Left lung (tissue), 10 donors: ENCODE results near the gene TCF19. TPM values are rescaled to one million over a fixed set of nuclear protein-coding genes. Genes with fewer than 3 reads are reported as not detected.

Experiments used
- ATAC-seq: fragments of 200-7000 bp; cut with Tn5 transposase; one replicate; pipeline ENCODE4 v1.9.1; 2020; ENCODE audit warnings: moderate library complexity
- DNase-seq, 4 donors: peaks; one replicate each; pipeline ENCODE4 v3.0.0-alpha.2; 2013 to 2020
- H3K27ac ChIP-seq, 2 donors: fragments of 200-600 bp; sonication (generic) in 1 of 2; one replicate each; pipeline versions ENCODE4 v1.5.0 to v1.8.0; 2020 to 2021
- H3K27me3 ChIP-seq, 2 donors: fragments of 200-600 bp; sonication (generic) in 1 of 2; one replicate each; pipeline versions ENCODE4 v1.5.0 to v1.8.0; 2020 to 2021
- H3K36me3 ChIP-seq, 2 donors: fragments of 200-600 bp; sonication (generic) in 1 of 2; one replicate each; pipeline versions ENCODE4 v1.5.0 to v1.8.0; 2020 to 2021
- H3K4me1 ChIP-seq, 2 donors: fragments of 200-600 bp; one replicate each; pipeline ENCODE4 v1.8.0; 2021
- H3K4me3 ChIP-seq, 2 donors: fragments of 200-600 bp; sonication (generic) in 1 of 2; one replicate each; pipeline versions ENCODE4 v1.5.0 to v1.8.0; 2020 to 2021; ENCODE audit warnings: mild to moderate bottlenecking in 1 of 2
- H3K9me3 ChIP-seq, 2 donors: fragments of 200-600 bp; sonication (generic) in 1 of 2; one replicate each; pipeline versions ENCODE4 v1.5.0 to v1.8.0; 2020 to 2021
- CTCF ChIP-seq, 2 donors: fragments of 200-600 bp; sonication (generic) in 1 of 2; IDR thresholded peaks; one replicate each; pipeline versions ENCODE4 v1.5.0 to v1.8.0; 2021; ENCODE audit warnings: antibody characterized with exemption in 2 of 2
- intact Hi-C, 2 donors: fragments of 100-400 bp; cut with DNase I; formaldehyde crosslinking; loops; one replicate each; pipeline versions ENCODE4 v1.11.2 to v1.14.2; 2022
- polyA plus RNA-seq, 6 donors: library from polyadenylated mRNA; unstranded; fragments of 120-200 nt; gene quantifications; one replicate each; pipeline ENCODE4 v1.2.1, GENCODE V29; 2013; ENCODE audit not compliant: insufficient read length in 6 of 6
- total RNA-seq, 2 donors: library from RNA; stranded (reverse); fragmentation: NEBNext Ultra II Directional; extraction: Animal tissue kit (Norgen Biotek cat#: 25700); gene quantifications; one replicate each; pipeline ENCODE4 v1.2.1, GENCODE V29; 2021
- donor health status: DM: no; HTN: yes; CAD: no.
- donor health status: DM: no; HTN: no; CAD: no.

The TCF19 gene
- total and polyA plus RNA-seq, 8 donors = 15.8 to 26.4 (median 18.2) TPM

DNA sequence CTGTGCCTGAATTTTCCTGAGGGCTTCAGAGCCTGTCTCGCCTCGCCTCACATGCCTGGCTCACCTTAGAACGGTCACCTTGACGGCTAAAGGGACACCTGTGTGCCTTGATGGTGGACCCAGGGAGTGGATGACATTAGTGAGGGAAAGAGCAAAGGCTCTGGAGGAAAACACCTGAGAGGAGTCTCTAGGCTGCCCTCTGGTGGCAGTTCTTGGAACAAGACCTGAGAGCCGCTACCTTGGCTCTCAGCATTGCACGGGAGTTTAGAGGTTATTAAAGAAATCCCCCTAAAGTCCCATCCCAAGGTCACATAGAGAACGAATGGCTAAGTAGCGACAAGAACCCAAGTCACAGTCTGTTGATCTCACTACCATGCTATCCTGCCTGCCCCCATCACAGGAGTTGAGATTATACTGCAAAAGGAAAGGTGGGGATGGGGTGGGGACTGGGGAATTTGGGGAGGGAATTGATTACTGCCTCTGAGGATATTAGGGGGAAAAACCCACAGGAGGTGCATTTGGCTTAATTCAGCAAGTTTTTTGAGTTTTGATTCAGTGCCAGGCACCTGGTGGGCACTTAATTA is 30.2 kb upstream of the TCF19 start:
- H3K27me3 ChIP-seq = no peaks in the 10 kb centered on the region
- intact Hi-C loops = no loop called here

GRCh38 chr6:31129130-31129529 is 29.3 kb upstream of the TCF19 start:
- no peak for DNase-seq
- Histone ChIP-seq H3K9me3 (no peaks in the 10 kb centered on the region), H3K4me3 (no peak overlapping the region), H3K27ac (no peak overlapping the region), H3K27me3 (no peaks in the 10 kb centered on the region), H3K4me1 (peaks cover 0 to 11% of the 10 kb centered on the region in 2 donors), H3K36me3 (no peaks in the 10 kb centered on the region)
- intact Hi-C loops = no loop called here
- no peak for ATAC-seq
- no peak for TF ChIP-seq CTCF (IDR thresholded peaks at IDR 0.05)

More for the DNA sequence above, 30.2 kb upstream of the TCF19 start:
- TF ChIP-seq CTCF (IDR thresholded peaks at IDR 0.05) = peak; percentile 87 to 90
- H3K36me3 ChIP-seq = no peaks in the 10 kb centered on the region
- peaks cover 0 to 13% of the 10 kb centered on the region in 2 donors for H3K4me1 ChIP-seq
- H3K9me3 ChIP-seq = no peaks in the 10 kb centered on the region
- H3K27ac ChIP-seq = no peak overlapping the region
- peak in 2 of 4 donors; percentile 27 to 54 for DNase-seq
- ATAC-seq = peak; percentile 74
- H3K4me3 ChIP-seq = no peak overlapping the region

- H3K9me3 ChIP-seq = no peaks in the 10 kb centered on the region
- H3K36me3 ChIP-seq = no peaks in the 10 kb centered on the region
- H3K4me1 ChIP-seq = no peaks in the 10 kb centered on the region
- intact Hi-C loops = loop anchor here in 1 of 2 donors (10.0 kb wide), 1 partner anchor 64 kb away; no protein-coding TSS in a partner anchor
- no peaks in the 10 kb centered on the region for H3K27me3 ChIP-seq
- TF ChIP-seq CTCF (IDR thresholded peaks at IDR 0.05) = no peak
- H3K27ac ChIP-seq = no peak overlapping the region
- no peak overlapping the region for H3K4me3 ChIP-seq
- DNase-seq = no peak
- ATAC-seq = no peak
Observed at GRCh38 chr6:31130751-31131150, 27.6 kb upstream of the TCF19 start.

DNA sequence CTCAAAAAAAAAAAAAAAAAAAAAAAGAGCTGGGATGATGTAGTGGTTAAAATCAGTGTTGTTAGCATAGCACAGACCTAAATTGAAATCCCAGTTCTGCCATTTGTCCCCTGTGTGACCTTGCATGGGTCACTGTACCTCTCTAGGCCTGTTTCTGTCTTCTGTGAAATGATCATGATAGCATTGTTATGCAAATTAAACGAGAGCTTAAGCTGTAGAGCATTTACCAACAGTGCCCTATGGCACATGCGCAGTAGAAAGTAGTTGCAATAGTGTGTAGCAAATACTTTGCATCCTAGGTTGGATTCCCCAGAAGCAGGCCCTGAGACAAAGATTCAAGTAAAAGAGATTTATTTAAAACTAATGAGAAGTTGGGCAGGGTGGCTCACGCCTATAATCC is 26.8 kb upstream of the TCF19 start:
- no peaks in the 10 kb centered on the region for H3K9me3 ChIP-seq
- H3K36me3 ChIP-seq = no peaks in the 10 kb centered on the region
- H3K27ac ChIP-seq = no peak overlapping the region
- no peaks in the 10 kb centered on the region for H3K4me1 ChIP-seq
- ATAC-seq (no peak), DNase-seq (no peak)
- H3K4me3 ChIP-seq = no peak overlapping the region
- TF ChIP-seq CTCF (IDR thresholded peaks at IDR 0.05) = no peak
- intact Hi-C loops = loop anchor here in 1 of 2 donors (10.0 kb wide), 1 partner anchor 63 kb away; no protein-coding TSS in a partner anchor
- H3K27me3 ChIP-seq = no peaks in the 10 kb centered on the region

GRCh38 chr6:31132806-31133205 is 25.6 kb upstream of the TCF19 start:
- intact Hi-C loops = loop anchor here in 1 of 2 donors (10.0 kb wide), 1 partner anchor 62 kb away; no protein-coding TSS in a partner anchor
- H3K4me3 ChIP-seq = no peak overlapping the region
- ATAC-seq (no peak), DNase-seq (no peak)
- H3K9me3 ChIP-seq = no peaks in the 10 kb centered on the region
- H3K27ac ChIP-seq = no peak overlapping the region
- peaks cover 0 to 3% of the 10 kb centered on the region in 2 donors for H3K4me1 ChIP-seq
- H3K36me3 ChIP-seq = no peaks in the 10 kb centered on the region
- no peak for TF ChIP-seq CTCF (IDR thresholded peaks at IDR 0.05)
- H3K27me3 ChIP-seq = no peaks in the 10 kb centered on the region
